GM21360 (cell line): ENCODE results near the gene EYA4.

Source experiments
- ATAC-seq: cut with Tn5 transposase; IDR thresholded peaks from one replicate; pipeline ENCODE4 v1.9.1; 2021; ENCODE audit warnings: mild to moderate bottlenecking, moderate library complexity; ENCODE audit not compliant: unreplicated experiment

EYA4 gene

GRCh38 chr6:133435065-133435728, 194.0 kb downstream of the EYA4 start:
- no peak for ATAC-seq

GRCh38 chr6:133436652-133437051, 195.5 kb downstream of the EYA4 start:
- no peak for ATAC-seq

- no peak for ATAC-seq
Measured at GRCh38 chr6:133441491-133441890, 200.3 kb downstream of the EYA4 start.

- ATAC-seq, result no peak
Measured at GRCh38 chr6:133446789-133447188, 205.6 kb downstream of the EYA4 start.

- ATAC-seq, result no peak
Measured at GRCh38 chr6:133447924-133448323, 206.8 kb downstream of the EYA4 start.

GRCh38 chr6:133456439-133456838, 215.3 kb downstream of the EYA4 start:
- ATAC-seq, result no peak

GRCh38 chr6:133456944-133457343, 215.8 kb downstream of the EYA4 start:
- no peak for ATAC-seq

GRCh38 chr6:133460101-133460500, 218.9 kb downstream of the EYA4 start:
- ATAC-seq, result no peak

GRCh38 chr6:133463790-133464189, 222.6 kb downstream of the EYA4 start:
- ATAC-seq, result no peak

- no peak for ATAC-seq
Measured at GRCh38 chr6:133466680-133467079, 225.5 kb downstream of the EYA4 start.

- ATAC-seq, result no peak
Measured at GRCh38 chr6:133467231-133467981, 226.2 kb downstream of the EYA4 start.

- no peak for ATAC-seq
Measured at GRCh38 chr6:133467982-133468380, 226.8 kb downstream of the EYA4 start.

- no peak for ATAC-seq
Measured at GRCh38 chr6:133468591-133468990, 227.4 kb downstream of the EYA4 start.

GRCh38 chr6:133474516-133474915, 233.4 kb downstream of the EYA4 start:
- ATAC-seq, result no peak

- no peak for ATAC-seq
Measured at GRCh38 chr6:133478673-133479072, 237.5 kb downstream of the EYA4 start.

GRCh38 chr6:133487174-133487573, 246.0 kb downstream of the EYA4 start:
- ATAC-seq, result no peak

- ATAC-seq, result no peak
Measured at GRCh38 chr6:133495205-133495903, 254.2 kb downstream of the EYA4 start.

GRCh38 chr6:133499662-133500061, 258.5 kb downstream of the EYA4 start:
- ATAC-seq, result no peak

- ATAC-seq, result no peak
Measured at GRCh38 chr6:133501675-133502270, 260.6 kb downstream of the EYA4 start.

GRCh38 chr6:133502441-133503335, 261.5 kb downstream of the EYA4 start:
- no peak for ATAC-seq

GRCh38 chr6:133503336-133503729, 262.2 kb downstream of the EYA4 start:
- ATAC-seq, result no peak
